ENCODE results near the gene UBE4B.

DNA sequence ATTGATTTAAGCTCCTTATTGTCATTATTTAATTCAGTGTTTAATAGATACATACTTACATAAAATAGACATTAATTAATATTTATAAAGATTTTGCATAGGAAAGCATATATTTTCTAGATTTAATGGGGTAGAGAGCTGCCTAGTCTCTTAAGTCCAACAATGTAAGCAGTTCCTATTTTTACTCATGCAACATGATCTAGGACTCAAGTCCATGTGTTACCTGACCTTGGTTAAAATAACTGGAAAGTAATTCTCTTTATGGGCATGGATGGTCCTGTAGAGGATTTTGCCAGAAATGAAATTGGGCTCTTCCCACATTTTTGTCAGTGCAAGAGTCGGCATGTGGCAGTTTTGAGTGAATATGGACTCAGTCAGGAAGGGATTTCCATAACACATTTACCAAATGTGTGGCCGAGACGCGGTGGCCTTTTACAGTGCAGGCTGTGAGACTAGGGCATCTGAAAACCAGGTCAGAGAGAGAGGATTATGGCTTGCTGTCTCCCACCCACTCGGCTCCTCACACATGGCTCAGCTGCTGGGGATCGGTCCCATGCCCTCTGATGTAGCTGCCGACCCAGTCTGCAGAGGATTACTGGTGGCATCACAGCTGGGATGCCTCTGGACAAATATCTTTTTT lies 171.4 kb downstream of the UBE4B start:
- TF ChIP-seq POLR2AphosphoS5 (IDR thresholded peaks at IDR 0.05; ENCODE audit: low read depth): no peak
- TF ChIP-seq CTCF (conservative IDR thresholded peaks at IDR 0.05; ENCODE audit: low read depth in 2 of 2): no peak
- no peak for TF ChIP-seq EZH2 (IDR thresholded peaks at IDR 0.05; ENCODE audit: low read depth, unreplicated experiment)
- no peak for TF ChIP-seq EZH2phosphoT487 (IDR thresholded peaks at IDR 0.05; ENCODE audit: unreplicated experiment)
- TF ChIP-seq STAT1 (IDR thresholded peaks at IDR 0.05; ENCODE audit: unreplicated experiment): no peak
- TF ChIP-seq ZNF462 (CRISPR knock-in tag; IDR thresholded peaks at IDR 0.05): no peak
- no peak for TF ChIP-seq JUNB (IDR thresholded peaks at IDR 0.05; ENCODE audit: unreplicated experiment)
- no peak for TF ChIP-seq REST (IDR thresholded peaks at IDR 0.05; ENCODE audit: unreplicated experiment)

All from GM23338 (cell line).